ENCODE results near the gene PHACTR1.
A peak's percentile ranks its signal among the peaks of the same experiment; 100 is the strongest.
"Not testable (repeated sequence)": the region's sequence is repeated elsewhere in the genome, so short reads cannot be mapped to it uniquely, and the experiment has no call there.

The PHACTR1 gene

DNA sequence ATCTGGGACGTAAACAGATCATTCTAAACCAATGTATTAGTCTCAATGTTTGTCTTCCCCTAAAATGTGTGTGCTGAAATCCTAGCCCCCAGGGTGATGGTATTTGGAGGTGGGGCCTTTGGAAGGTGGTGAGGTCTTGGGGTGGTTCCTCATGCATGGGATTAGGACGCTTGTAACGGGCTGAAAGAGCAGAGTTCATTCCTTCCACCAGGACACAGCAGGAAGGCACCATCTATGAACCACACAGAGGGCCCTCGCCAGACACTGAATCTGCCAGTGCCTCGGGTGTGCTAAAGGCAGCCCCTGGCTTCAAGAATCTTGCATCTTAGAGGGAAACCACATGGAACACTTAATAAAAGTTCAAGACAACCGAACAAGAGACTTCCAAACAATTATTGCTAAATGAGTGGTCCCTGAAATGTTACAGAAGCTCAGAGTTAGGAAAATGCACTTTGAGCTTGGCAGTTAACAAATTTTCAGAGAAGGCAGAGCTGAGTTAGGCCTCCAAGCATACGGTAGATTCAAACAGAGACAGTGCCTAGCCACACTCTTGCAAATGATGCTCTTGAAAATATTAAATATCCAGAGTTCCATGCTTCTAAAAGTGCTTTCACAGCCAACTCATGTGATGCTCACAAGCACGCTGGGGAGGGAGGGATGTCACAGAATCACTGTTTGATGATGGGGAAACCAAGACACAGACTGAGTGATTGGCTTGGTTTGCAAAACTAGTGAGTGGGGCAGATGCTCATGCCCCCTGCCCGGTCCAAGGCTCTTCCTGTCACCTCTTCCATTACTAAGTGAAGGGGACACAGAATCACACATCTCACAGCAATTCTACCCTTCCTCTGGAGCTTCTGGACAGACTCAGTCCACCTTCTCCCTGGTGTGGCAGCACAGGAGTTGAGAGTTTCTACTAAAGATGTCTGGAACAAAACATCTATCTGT is 584.4 kb downstream of the PHACTR1 start:
- DNase-seq = no peak

GRCh38 chr6:13302291-13302690 is 585.7 kb downstream of the PHACTR1 start:
- no peak for DNase-seq

- DNase-seq = no peak
Measured at GRCh38 chr6:13302751-13303667, 586.4 kb downstream of the PHACTR1 start.

DNA sequence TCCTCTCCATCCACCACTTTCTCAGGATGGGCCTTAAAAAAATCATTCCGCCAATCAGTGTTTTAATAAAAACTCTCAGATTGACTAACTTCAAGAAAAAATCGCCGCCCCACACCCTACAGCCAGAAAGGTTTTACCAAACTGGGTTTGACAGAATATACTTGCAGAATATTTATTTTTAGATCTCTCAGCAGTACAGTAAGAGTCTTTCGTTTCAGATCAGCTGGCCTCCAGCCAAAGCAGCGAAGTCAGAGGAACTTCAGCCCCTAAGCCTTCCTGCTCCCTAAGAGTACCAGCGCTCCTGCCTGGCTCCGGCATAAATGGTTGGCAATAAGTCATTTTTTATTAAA is 587.1 kb downstream of the PHACTR1 start:
- DNase-seq = no peak

- DNase-seq = no peak
Measured at GRCh38 chr6:13304101-13304500, 587.5 kb downstream of the PHACTR1 start.

DNA sequence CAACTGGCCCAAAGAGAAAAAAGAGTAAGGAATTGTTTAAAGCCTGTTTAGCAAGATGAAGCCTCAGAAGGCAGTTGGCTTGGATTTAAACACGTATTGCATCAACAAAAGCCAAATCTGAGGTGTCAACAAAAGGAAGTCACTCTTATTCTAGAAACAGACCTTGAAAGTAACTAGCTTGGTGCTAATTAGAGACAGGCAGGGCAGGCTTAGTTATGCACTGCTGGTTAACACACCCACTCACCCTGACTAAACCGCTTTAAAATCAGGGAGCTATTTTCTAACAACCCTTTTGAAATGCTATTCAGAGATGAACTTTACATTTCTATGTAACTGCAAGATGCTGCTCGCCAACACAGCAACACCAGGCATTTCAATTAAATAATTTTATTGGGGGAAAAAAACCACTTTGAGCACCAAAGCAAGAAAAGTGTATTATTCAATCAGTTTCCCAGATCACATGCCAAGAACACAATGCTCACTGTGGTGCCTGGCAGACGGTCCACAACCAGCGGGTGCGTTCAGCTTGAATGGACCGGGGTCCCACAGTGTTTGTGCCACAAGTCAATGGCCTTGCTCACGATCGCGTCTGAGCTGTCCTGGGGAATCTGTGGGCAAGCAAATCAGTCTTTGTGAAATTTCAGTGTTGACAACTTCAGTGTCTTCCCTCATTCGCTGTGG is 588.2 kb downstream of the PHACTR1 start:
- no peak for DNase-seq

DNA sequence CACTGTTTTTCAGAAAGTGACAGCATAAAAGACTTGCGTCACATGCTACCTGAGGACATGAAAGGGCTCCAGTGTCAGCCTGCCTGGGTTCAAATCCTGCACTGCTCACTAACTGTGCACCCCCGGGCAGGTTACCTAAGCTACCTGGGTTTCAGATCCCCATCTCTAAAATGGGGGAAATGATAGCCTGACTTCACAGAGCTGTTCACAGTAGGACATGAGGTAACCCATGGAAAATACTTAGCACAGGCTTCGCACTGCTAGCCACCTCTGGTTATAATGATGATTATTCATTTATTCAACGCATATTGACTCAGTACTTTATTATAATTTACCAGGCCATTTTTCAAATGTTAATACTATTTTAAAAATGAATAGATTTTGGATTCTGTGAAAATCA is 588.7 kb downstream of the PHACTR1 start:
- no peak for DNase-seq

DNA sequence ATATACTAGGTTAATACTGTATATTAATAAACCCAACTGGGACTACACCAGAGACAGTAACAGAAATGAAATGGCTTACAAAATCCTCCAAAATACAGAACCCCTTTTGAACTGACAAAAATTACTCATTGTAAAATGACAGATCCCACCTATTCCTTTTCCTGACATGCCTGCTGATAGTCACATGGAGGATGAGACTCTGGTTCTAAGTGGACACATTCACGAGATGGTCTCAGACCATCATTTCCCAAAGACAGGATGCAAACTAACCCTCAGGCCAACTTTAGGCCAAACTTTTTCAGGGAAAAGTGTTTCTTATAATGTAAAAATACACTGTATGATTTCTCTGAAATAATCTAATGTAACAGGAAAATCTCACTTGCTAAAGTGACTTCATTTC is 589.2 kb downstream of the PHACTR1 start:
- DNase-seq = no peak

- no peak for DNase-seq
Measured at GRCh38 chr6:13307508-13307995, 591.0 kb downstream of the PHACTR1 start.

- DNase-seq = no peak
Measured at GRCh38 chr6:13308332-13308731, 591.8 kb downstream of the PHACTR1 start.

DNA sequence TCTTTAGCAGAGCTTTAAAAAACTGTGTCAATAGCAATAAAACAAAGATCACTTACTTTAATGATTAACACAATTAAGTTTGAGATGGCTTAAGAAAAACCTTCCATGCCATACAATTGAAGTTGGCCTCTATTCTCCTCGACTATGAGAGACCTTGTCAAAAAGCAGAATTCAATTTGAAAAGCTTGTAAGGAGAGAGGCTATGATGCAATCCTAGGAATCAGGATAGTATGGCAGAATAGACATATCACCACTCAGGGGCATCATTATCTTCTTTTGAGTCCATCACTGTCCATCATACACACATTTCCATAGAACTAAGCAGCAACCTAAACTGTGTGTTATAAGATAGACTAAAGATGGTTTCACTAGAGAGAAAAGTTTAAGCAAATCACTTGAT is 594.6 kb downstream of the PHACTR1 start:
- no peak for DNase-seq

GRCh38 chr6:13314806-13315205 is 598.2 kb downstream of the PHACTR1 start:
- no peak for DNase-seq

GRCh38 chr6:13315896-13316295 is 599.3 kb downstream of the PHACTR1 start:
- DNase-seq = no peak

DNA sequence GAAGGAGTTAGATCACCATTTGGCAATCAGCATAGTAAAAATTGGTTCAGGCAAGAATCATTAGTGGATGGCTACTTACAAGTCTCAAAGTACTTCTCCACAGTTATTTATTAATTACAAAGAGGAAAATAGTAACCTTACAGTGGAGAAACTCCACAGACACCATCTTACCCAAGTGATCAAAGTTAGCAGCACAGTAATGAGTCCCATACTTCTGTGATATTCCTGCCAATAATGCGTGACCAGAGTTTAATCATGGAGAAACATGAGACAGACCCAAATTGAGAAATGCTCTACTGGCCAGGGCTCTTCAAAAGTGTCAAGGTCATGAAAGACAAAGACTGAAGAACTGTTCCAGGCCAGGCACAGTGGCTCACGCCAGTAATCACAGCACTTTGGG is 602.3 kb downstream of the PHACTR1 start:
- no peak for DNase-seq

DNA sequence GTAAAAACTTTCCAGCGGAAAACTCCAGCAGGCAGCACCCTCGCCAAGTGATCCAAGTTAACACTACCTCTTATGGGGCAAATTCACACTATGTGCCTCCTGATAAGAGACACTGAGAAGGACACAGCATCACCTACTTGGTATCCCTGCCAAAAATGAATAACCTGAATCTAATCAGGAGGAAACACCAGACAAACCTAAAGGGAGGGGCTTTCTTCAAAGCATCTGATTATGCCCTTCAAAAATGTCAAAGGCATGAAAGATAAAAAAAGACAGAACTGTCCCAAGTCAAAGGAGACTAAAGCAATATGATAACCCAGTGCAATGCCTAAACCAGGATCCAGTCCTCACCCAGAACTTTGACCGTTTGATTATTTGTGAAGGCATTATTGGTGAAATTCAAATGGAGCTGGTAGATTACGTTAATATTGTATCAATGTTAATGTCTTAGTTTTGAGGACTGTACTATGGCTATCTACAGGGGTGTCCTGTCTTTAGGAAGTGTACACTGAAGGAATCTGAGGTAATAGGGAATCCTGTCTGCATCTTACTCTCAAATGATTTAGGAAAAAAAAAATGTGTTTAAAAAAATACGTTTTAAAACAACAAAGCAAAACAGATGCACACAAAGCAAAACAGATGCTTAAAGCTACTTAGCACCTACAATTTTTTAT is 603.5 kb downstream of the PHACTR1 start:
- DNase-seq = no peak

DNA sequence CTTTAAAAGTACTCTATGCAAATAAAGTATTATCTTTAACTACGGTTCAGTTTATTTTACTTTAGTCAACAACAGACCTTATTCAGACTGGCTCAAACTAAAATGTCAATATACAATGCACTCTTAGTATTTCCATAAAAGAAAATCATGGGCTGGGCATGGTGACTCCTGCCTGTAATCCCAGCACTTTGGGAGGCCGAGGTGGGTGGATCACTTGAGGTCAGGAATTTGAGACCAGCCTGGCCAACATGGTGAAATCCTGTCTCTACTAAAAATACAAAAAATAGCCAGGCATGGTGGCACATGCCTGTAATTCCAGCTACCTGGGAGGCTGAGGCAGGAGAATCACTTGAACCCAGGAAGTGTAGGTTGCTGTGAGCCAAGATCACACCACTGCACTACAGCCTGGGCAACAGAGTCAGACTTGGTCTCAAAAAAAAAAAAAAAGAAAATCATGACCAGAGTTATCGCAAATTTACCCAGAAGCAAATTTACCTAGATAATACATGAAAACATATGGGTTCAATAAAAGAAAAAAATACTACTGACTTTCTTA is 609.5 kb downstream of the PHACTR1 start:
- not testable (repeated sequence) for DNase-seq

- DNase-seq = peak; percentile 63
Measured at GRCh38 chr6:13327691-13328075, 611.1 kb downstream of the PHACTR1 start.

DNA sequence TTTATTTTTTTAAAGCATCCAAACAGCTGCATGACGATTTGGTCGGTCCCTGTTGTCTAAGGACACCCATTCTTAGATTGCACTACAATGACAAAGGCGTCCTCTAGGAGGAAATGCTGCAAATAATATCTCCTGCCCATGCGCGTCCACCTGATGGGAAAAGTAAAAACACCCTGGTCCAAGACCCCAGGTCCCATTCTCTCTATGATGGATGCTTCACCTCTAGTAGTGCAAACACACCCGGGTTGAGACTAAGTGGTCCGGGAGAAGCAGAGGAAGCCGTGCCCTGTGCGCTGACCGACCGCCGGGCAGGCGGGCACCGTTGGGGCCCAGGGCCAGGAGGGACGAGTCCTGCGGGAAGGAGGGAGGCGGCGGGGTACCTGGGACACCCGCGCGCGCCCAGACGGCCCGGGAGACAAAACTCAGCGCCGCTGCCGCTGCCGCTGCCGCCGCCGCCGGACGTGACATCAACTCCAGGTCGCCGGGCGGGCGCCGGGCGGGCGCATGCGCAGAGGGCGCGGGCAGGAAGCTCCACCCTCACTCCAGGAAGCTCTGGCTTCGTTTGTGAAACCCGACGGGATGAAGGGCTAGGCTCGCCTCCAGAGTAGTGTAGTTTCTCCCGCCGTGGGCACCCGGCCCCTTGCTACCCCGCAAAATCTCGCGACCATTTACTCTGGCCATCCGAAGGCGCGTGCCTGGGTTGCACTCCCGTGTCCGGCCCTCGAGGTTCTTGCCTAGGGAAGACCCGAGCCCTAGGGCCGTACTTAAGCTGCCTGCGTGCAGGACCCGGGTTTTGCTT is 611.7 kb downstream of the PHACTR1 start, which contains the start of gene TBC1D7:
Gene TBC1D7 (minus strand): TSS at position 462 of the 799 bp plus-strand sequence. CDS start 1,639 bp downstream, outside the sequence.
- peak; percentile 92 for DNase-seq

GRCh38 chr6:13328875-13329183 is 612.3 kb downstream of the PHACTR1 start:
- DNase-seq = no peak

GRCh38 chr6:13331516-13332348 is 615.2 kb downstream of the PHACTR1 start:
- DNase-seq = peak; percentile 30
